ENCODE measurements around the gene GPC6. TPM values are rescaled to one million over a fixed set of nuclear protein-coding genes. Genes with fewer than 3 reads are reported as not detected.

GPC6 gene
- total RNA-seq, 1 experiment from 2014 or later, result 1.6 TPM

DNA sequence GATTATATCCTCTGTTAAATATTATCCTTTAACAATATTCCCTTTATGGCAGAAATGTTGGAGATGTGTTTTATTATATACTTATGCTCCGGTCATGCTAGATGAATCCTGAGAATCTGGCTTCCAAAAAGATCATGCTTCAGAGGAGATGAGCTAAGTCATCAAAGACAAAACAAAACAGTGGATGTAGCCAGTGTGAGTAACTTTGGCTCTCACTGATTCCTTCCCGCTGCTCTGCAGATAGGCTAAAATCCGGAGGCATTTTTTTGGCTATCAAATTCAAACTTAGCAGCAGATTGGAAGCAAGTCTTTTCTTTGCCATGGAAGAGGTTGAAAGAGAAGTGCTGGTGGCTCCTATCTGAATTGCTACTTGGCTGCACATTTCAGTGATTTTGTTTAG is 295.9 kb downstream of the GPC6 start:
- H3K27me3 ChIP-seq (replicated peaks), result peaks cover 9% of the 10 kb centered on the region
- H3K9me3 ChIP-seq (replicated peaks), result no peaks in the 10 kb centered on the region
- H3K4me3 ChIP-seq, result no peak overlapping the region
- no peak for DNase-seq (ENCODE audit: low read depth in 1 of 2, low spot score in 2 of 2)
- H3K4me1 ChIP-seq (replicated peaks), result no peaks in the 10 kb centered on the region
- no peaks in the 10 kb centered on the region for H3K36me3 ChIP-seq
- no peak overlapping the region for H3K27ac ChIP-seq

DNA sequence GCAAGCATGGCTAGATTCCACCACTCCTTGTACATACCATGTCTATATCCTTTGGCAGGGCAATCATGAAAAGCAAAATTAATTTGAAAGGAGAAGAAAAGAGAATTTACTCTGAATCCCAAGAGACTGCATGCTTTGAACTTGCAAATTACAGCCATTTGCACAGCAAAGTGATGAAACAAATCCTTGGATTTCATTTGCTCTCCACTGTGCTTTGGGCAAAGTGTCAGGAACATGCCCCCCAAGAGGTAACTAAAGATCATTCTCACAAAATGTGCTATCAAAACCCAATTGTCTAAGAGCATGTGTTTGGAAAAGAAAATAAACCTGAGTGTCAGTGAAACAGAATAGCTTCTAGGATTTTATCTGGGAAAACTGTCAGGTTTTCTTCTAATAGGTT is 298.5 kb downstream of the GPC6 start:
- H3K4me3 ChIP-seq, result no peak overlapping the region
- H3K27me3 ChIP-seq (replicated peaks), result peaks cover 9% of the 10 kb centered on the region
- no peaks in the 10 kb centered on the region for H3K4me1 ChIP-seq (replicated peaks)
- H3K9me3 ChIP-seq (replicated peaks), result no peaks in the 10 kb centered on the region
- H3K36me3 ChIP-seq, result no peaks in the 10 kb centered on the region
- no peak for DNase-seq (ENCODE audit: low read depth in 1 of 2, low spot score in 2 of 2)
- H3K27ac ChIP-seq, result no peak overlapping the region

DNA sequence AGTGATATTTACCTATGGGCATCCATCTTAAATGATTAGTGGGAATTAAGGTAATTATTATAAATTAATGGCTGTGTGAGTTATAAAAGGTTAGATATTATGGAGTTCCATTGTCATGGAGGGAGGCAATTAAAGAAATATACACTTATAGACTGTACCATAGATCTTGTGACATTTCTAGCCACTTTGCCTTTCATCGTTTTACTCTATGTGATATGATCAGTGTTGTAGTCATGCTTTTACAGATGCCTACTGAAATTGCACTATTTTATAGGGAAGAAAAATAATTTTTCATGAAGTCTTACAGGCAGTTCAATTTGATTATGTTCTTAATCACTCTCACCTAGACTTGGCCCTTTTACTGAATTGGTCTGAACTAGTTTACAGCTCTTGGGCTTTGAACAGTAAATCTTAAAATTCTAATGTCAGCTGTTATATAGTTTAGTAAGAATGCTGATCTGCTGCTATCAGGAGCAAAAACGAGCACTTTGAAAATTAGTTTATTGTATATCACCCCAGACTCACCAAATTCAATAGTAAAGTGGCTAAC is 301.2 kb downstream of the GPC6 start:
- H3K4me1 ChIP-seq (replicated peaks), result no peaks in the 10 kb centered on the region
- H3K27me3 ChIP-seq (replicated peaks), result peaks cover 3% of the 10 kb centered on the region; the same call in 1 of the 2 replicates
- no peaks in the 10 kb centered on the region for H3K9me3 ChIP-seq (replicated peaks)
- H3K4me3 ChIP-seq, result no peak overlapping the region
- DNase-seq (ENCODE audit: low read depth in 1 of 2, low spot score in 2 of 2), result no peak
- H3K27ac ChIP-seq, result no peak overlapping the region
- no peaks in the 10 kb centered on the region for H3K36me3 ChIP-seq

DNA sequence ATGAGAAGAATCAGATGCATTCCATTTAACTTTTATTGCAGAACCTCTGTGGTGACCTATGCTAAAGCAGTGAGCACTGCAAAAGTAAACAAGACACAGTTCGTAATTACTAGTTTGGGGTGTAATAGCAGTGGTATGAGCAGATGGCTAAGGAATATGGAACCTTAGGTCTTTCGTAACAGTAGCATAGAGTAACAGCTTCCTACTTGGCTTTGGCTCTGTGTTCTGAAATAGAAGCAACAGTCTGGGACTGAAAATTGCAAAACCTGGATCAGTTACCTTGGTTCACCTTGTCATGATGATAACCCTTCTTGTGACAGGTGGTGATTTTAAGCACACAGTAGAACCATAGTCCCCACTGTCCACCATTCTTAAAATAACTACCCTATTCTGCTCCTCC is 303.4 kb downstream of the GPC6 start:
- H3K36me3 ChIP-seq, result no peaks in the 10 kb centered on the region
- no peak overlapping the region for H3K27ac ChIP-seq
- H3K27me3 ChIP-seq (replicated peaks), result peaks cover 3% of the 10 kb centered on the region; the same call in 1 of the 2 replicates
- no peak overlapping the region for H3K4me3 ChIP-seq
- no peaks in the 10 kb centered on the region for H3K4me1 ChIP-seq (replicated peaks)
- no peak for DNase-seq (ENCODE audit: low read depth in 1 of 2, low spot score in 2 of 2)
- no peaks in the 10 kb centered on the region for H3K9me3 ChIP-seq (replicated peaks)

DNA sequence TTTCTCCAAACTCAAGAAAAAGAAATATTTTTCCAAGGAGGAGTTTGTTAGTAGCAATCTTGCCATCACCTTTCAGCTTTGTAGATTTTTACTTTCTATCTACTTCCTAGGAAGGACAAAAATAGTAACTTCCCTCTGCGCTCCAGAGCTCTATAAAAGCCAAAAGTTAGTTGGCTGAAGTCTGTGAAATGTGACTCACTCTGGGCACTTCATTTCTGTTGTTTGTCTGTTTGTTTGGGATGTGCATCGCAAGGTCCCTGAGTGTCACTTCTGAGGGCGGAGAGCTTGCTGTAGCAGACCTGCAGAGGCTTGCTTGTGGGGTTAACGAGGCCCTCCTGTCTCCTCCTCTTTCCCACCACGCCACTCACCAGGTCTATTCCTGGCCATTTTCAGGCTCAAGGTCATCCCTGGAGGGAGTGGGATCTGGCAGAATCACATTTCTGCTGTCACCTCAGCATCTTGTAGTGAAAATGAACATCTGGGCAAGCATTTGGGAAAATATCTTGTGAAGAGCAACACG is 307.6 kb downstream of the GPC6 start:
- peaks cover 3% of the 10 kb centered on the region; the same call in 1 of the 2 replicates for H3K27me3 ChIP-seq (replicated peaks)
- no peaks in the 10 kb centered on the region for H3K4me1 ChIP-seq (replicated peaks)
- H3K9me3 ChIP-seq (replicated peaks), result no peaks in the 10 kb centered on the region
- H3K4me3 ChIP-seq, result no peak overlapping the region
- H3K27ac ChIP-seq, result no peak overlapping the region
- no peak for DNase-seq (ENCODE audit: low read depth in 1 of 2, low spot score in 2 of 2)
- no peaks in the 10 kb centered on the region for H3K36me3 ChIP-seq

DNA sequence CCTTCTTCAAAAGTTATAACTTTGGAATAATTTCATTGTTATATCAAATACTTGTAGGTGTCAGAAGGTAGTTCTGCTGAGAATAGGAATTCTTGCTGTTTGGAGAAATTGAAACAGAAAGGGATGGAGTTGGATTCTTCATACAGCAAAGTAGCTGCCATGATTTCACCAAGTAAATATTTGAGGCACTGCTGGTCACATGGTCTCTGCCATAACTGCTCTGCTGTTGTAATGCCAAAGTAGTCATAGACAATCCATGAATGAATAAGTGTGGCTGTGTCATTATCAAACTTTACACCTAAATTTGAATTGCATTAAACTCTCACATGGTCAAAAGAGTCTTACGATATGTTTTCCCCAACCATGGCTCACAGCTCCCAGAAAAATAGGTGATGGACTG is 308.6 kb downstream of the GPC6 start:
- DNase-seq (ENCODE audit: low read depth in 1 of 2, low spot score in 2 of 2), result no peak
- Histone ChIP-seq H3K27me3 (replicated peaks) (peaks cover 3% of the 10 kb centered on the region; the same call in 1 of the 2 replicates), H3K36me3 (no peaks in the 10 kb centered on the region), H3K4me3 (no peak overlapping the region), H3K27ac (no peak overlapping the region), H3K4me1 (replicated peaks) (no peaks in the 10 kb centered on the region), H3K9me3 (replicated peaks) (no peaks in the 10 kb centered on the region)

DNA sequence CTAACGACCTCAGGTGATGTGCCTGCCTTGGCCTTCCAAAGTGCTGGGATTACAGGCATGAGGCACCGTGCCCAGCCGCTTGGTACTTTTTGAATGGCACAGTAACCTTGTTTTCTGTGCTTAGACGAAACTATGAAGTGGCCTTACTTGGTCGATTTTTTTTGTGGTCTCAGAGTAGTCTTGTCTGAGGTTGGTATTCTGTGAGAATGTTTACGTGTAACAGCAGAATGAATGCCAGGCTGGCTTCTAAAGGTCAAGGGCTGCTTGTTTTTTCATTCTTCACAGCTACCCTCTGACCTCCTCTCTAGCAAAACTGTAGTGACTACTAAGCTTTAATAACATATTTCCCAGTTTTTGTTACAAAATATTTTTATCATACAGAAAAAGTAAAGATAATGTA is 313.3 kb downstream of the GPC6 start:
- DNase-seq (ENCODE audit: low read depth in 1 of 2, low spot score in 2 of 2), result no peak
- Histone ChIP-seq H3K4me3 (no peak overlapping the region), H3K36me3 (no peaks in the 10 kb centered on the region), H3K9me3 (replicated peaks) (0 out of 2 replicates have a peak, but pooled peaks cover 3% of the 10 kb centered on the region), H3K4me1 (replicated peaks) (no peaks in the 10 kb centered on the region), H3K27me3 (replicated peaks) (peaks cover 2% of the 10 kb centered on the region), H3K27ac (no peak overlapping the region)

DNA sequence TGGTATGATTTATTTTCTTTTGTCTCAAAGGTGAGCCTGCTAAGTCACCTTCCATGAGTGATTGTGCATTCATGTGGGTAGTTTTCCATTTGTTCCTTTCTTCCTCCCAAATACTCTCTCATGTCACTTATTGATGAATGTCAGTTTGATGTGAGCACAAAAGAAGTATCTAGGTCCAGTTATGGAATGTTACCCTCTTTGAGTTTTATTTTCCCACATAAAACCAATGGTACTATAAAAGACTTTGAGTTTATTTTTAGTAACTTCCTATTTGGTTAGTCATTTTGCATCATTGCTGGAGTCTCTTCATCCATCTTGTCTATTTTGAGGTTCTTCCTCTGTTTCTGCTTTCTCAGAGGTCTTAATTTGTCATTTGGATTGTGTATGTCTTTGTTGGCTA is 321.3 kb downstream of the GPC6 start:
- H3K4me3 ChIP-seq, result no peak overlapping the region
- no peak for DNase-seq (ENCODE audit: low read depth in 1 of 2, low spot score in 2 of 2)
- 0 out of 2 replicates have a peak, but pooled peaks cover 5% of the 10 kb centered on the region for H3K9me3 ChIP-seq (replicated peaks)
- no peaks in the 10 kb centered on the region for H3K4me1 ChIP-seq (replicated peaks)
- peaks cover 20% of the 10 kb centered on the region for H3K27me3 ChIP-seq (replicated peaks)
- no peak overlapping the region for H3K27ac ChIP-seq
- H3K36me3 ChIP-seq, result no peaks in the 10 kb centered on the region

DNA sequence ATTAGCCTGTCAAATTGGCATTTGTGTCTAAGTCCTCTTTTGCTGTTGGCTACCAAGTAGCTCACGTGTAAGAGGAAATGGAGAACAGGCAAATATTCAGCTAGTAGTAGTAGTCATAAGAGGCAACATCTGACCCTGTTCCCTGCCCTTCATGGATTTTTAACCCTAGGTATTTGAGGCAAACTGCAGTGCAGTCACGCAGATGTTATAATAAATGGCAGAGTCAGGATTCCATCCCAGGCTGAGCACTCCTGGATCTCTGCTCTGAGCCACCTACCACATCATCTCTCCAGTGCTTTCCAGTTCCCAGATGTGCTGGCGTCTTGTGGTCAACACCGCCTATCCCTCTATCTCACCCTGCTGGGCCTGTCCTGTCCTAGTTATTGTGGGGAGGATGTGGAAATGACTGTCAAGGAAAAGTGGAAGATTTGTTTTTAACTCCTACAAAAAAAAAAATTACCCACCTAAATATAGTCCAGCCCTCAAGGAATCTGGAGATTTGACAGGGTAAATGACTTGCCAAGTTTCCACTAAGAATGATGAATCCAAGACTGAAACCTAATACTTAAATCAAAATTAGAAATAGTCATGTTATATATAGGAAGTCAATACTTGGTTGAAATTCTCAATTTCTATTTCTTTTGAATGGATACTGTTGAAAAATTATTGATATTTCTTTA is 322.9 kb downstream of the GPC6 start:
- 0 out of 2 replicates have a peak, but pooled peaks cover 2% of the 10 kb centered on the region for H3K9me3 ChIP-seq (replicated peaks)
- no peak overlapping the region for H3K4me3 ChIP-seq
- H3K27me3 ChIP-seq (replicated peaks), result peaks cover 22% of the 10 kb centered on the region
- no peak overlapping the region for H3K27ac ChIP-seq
- H3K4me1 ChIP-seq (replicated peaks), result no peaks in the 10 kb centered on the region
- H3K36me3 ChIP-seq, result no peaks in the 10 kb centered on the region
- DNase-seq (ENCODE audit: low read depth in 1 of 2, low spot score in 2 of 2), result no peak

DNA sequence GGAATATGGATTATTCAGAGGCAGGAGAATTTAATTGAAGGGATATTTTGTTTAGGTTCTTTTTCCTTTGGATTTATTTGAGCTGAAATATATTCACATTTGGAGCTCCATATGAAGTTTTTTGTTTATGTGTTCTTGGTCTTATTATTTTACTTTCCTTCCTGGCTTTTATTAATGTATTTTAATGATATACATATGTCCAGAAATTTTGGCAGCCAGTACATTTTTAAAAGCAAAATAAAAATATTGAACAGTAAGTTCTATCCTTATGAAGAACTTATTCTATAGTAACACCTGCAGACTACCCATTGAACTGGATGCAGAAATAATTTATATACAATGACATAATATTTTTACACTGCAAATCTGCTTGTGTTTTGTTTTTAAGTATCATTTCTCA is 323.6 kb downstream of the GPC6 start:
- Histone ChIP-seq H3K27me3 (replicated peaks) (peaks cover 16% of the 10 kb centered on the region), H3K9me3 (replicated peaks) (0 out of 2 replicates have a peak, but pooled peaks cover 2% of the 10 kb centered on the region), H3K4me3 (no peak overlapping the region), H3K36me3 (no peaks in the 10 kb centered on the region), H3K4me1 (replicated peaks) (no peaks in the 10 kb centered on the region), H3K27ac (no peak overlapping the region)
- DNase-seq (ENCODE audit: low read depth in 1 of 2, low spot score in 2 of 2), result no peak

DNA sequence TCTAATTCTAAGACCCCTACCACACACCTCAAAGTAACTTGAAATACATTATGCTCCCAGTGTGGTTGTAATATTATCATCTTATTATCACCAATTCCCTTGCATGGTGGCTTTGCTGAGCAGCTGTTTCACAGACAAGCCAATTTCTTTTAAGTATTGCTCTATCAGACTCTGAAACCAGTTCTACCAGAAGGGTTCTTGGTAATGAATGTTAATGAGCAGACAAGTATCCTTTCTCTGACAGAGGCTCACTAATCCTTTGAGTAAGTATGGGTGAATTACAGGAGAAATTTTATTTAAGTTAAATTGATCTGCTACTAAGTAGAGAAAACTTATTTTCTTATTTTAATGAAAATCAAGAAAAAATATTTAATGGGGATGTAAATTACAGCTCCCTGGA is 326.0 kb downstream of the GPC6 start:
- DNase-seq (ENCODE audit: low read depth in 1 of 2, low spot score in 2 of 2), result no peak
- H3K4me3 ChIP-seq, result no peak overlapping the region
- H3K27ac ChIP-seq, result no peak overlapping the region
- H3K9me3 ChIP-seq (replicated peaks), result 0 out of 2 replicates have a peak, but pooled peaks cover 4% of the 10 kb centered on the region
- H3K4me1 ChIP-seq (replicated peaks), result no peaks in the 10 kb centered on the region
- peaks cover 34% of the 10 kb centered on the region for H3K27me3 ChIP-seq (replicated peaks)
- H3K36me3 ChIP-seq, result no peaks in the 10 kb centered on the region

DNA sequence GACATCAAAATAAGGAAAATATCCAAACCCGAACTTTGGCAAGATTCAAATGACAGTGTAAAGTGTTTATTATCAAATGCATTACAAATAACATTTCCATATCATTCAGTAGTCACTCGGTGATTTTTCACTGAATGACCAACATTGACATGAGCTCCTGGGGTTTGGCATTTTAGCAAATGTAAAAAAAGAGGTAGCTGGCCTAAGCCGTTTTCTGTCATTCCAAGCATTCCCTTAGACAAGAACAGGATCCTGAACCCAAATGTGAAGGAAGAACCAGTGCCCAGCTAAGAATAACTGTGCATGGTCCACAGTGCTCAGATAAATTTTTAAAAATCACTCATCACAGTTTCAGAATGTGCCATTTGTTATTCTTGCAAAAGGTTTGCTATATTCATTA is 327.9 kb downstream of the GPC6 start:
- H3K4me3 ChIP-seq, result no peak overlapping the region
- peaks cover 1% of the 10 kb centered on the region for H3K4me1 ChIP-seq (replicated peaks)
- no peak for DNase-seq (ENCODE audit: low read depth in 1 of 2, low spot score in 2 of 2)
- no peaks in the 10 kb centered on the region for H3K36me3 ChIP-seq
- 0 out of 2 replicates have a peak, but pooled peaks cover 2% of the 10 kb centered on the region for H3K9me3 ChIP-seq (replicated peaks)
- H3K27me3 ChIP-seq (replicated peaks), result peaks cover 36% of the 10 kb centered on the region
- H3K27ac ChIP-seq, result no peak overlapping the region

DNA sequence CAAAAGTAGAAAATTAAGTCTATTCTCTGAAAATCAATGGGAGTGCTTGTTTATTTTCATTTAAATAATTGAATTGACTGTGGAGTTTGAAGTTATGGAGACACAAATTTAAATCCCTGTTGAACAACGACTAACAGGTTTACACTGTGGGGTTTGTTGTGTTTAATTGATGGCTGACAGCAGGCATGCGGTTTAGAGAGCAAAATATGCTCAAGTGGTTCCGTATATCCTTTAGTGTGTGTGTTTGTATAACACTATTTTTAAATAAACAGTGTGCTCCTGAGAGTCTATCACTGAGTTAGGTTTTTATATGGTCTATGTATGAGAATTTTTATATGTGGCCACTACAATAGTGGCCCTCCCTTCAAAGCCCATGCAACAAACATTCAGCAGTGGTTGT is 332.0 kb downstream of the GPC6 start:
- Histone ChIP-seq H3K27ac (no peak overlapping the region), H3K27me3 (replicated peaks) (peaks cover 29% of the 10 kb centered on the region), H3K9me3 (replicated peaks) (0 out of 2 replicates have a peak, but pooled peaks cover 2% of the 10 kb centered on the region), H3K4me1 (replicated peaks) (peaks cover 7% of the 10 kb centered on the region), H3K36me3 (no peaks in the 10 kb centered on the region), H3K4me3 (no peak overlapping the region)
- DNase-seq (ENCODE audit: low read depth in 1 of 2, low spot score in 2 of 2), result peak in 1 of 2 experiments; percentile 44

DNA sequence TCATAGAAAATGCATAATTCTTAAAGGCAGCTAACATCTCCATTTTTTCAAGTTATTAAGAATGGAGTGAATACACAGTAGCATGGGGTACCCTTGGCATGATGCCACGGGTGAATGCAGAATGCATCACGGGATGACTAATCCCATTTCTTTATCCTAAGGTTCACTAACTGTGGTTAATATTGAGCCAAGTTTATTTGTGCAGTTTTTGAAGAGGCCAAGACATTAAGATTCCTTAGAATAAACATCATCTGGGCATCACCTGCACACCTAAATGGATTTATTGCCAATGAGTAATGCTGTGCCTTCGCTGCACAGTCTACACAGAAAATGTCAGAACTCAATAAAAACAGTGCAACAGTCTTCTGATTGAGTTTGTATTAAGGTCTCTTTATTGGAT is 333.1 kb downstream of the GPC6 start:
- Histone ChIP-seq H3K9me3 (replicated peaks) (0 out of 2 replicates have a peak, but pooled peaks cover 2% of the 10 kb centered on the region), H3K4me3 (no peak overlapping the region), H3K27ac (no peak overlapping the region), H3K36me3 (no peaks in the 10 kb centered on the region), H3K27me3 (replicated peaks) (peaks cover 29% of the 10 kb centered on the region), H3K4me1 (replicated peaks) (peaks cover 7% of the 10 kb centered on the region)
- peak; percentile 66 to 85 for DNase-seq (ENCODE audit: low read depth in 1 of 2, low spot score in 2 of 2)

All from SJSA1 (cell line).